Effector memory CD4-positive, alpha-beta T cell (primary cell): ENCODE measurements around the gene PTGS1.
"Not testable (repeated sequence)": the region's sequence is repeated elsewhere in the genome, so short reads cannot be mapped to it uniquely, and the experiment has no call there.

ENCODE experiments used
- DNase-seq, 3 donors: peaks; one replicate each; pipeline ENCODE4 v3.0.0-alpha.2; 2020
- H3K27ac ChIP-seq: 2 replicates; pipeline ENCODE4 v1.7.0; 2013; ENCODE audit warnings: mild to moderate bottlenecking, low read length, moderate library complexity; ENCODE audit not compliant: insufficient read depth, poor library complexity, severe bottlenecking
- H3K27me3 ChIP-seq: replicated peaks from 2 replicates; pipeline ENCODE4 v1.7.0; 2013; ENCODE audit warnings: mild to moderate bottlenecking, low read length; ENCODE audit not compliant: insufficient read depth, control insufficient read depth, poor library complexity, severe bottlenecking
- H3K36me3 ChIP-seq: 2 replicates; pipeline ENCODE4 v1.7.0; 2013; ENCODE audit warnings: mild to moderate bottlenecking, low read length, moderate library complexity; ENCODE audit not compliant: control insufficient read depth, insufficient read depth
- H3K4me1 ChIP-seq: 2 replicates; pipeline ENCODE4 v1.7.0; 2013; ENCODE audit warnings: low read length, mild to moderate bottlenecking; ENCODE audit not compliant: control insufficient read depth, insufficient read depth, poor library complexity, severe bottlenecking
- H3K4me3 ChIP-seq: 2 replicates; pipeline ENCODE4 v1.7.0; 2013; ENCODE audit warnings: low read length, low read depth, mild to moderate bottlenecking; ENCODE audit not compliant: insufficient read depth, poor library complexity, severe bottlenecking
- H3K9me3 ChIP-seq: 2 replicates; pipeline ENCODE4 v1.7.0; 2013; ENCODE audit warnings: mild to moderate bottlenecking, low read length, moderate library complexity; ENCODE audit not compliant: control insufficient read depth

Gene PTGS1

GRCh38 chr9:122406070-122406890 is 35.5 kb downstream of the PTGS1 start:
- no peak overlapping the region for H3K4me3 ChIP-seq
- no peaks in the 10 kb centered on the region for H3K27me3 ChIP-seq
- no peaks in the 10 kb centered on the region for H3K36me3 ChIP-seq
- no peak overlapping the region for H3K27ac ChIP-seq
- H3K4me1 ChIP-seq, result no peaks in the 10 kb centered on the region
- no peak for DNase-seq
- H3K9me3 ChIP-seq, result no peaks in the 10 kb centered on the region

- not testable (repeated sequence) for H3K36me3 ChIP-seq, H3K27me3 ChIP-seq, H3K4me3 ChIP-seq, H3K9me3 ChIP-seq, DNase-seq, H3K27ac ChIP-seq, H3K4me1 ChIP-seq
Observed at GRCh38 chr9:122414108-122414507, 43.3 kb downstream of the PTGS1 start.

- Histone ChIP-seq H3K4me3 (no peak overlapping the region), H3K27ac (no peak overlapping the region), H3K36me3 (no peaks in the 10 kb centered on the region), H3K27me3 (no peaks in the 10 kb centered on the region), H3K9me3 (no peaks in the 10 kb centered on the region), H3K4me1 (no peaks in the 10 kb centered on the region)
- DNase-seq, result no peak
Observed at GRCh38 chr9:122418016-122418415, 47.2 kb downstream of the PTGS1 start.

- H3K27ac ChIP-seq, result no peak overlapping the region
- DNase-seq, result no peak
- no peak overlapping the region for H3K4me3 ChIP-seq
- no peaks in the 10 kb centered on the region for H3K27me3 ChIP-seq
- H3K9me3 ChIP-seq, result no peaks in the 10 kb centered on the region
- no peaks in the 10 kb centered on the region for H3K4me1 ChIP-seq
- no peaks in the 10 kb centered on the region for H3K36me3 ChIP-seq
Observed at GRCh38 chr9:122420315-122420714, 49.5 kb downstream of the PTGS1 start.

GRCh38 chr9:122425087-122425486 is 54.3 kb downstream of the PTGS1 start:
- H3K27me3 ChIP-seq, result no peaks in the 10 kb centered on the region
- H3K4me1 ChIP-seq, result no peaks in the 10 kb centered on the region
- H3K36me3 ChIP-seq, result no peaks in the 10 kb centered on the region
- H3K4me3 ChIP-seq, result no peak overlapping the region
- H3K27ac ChIP-seq, result no peak overlapping the region
- no peak for DNase-seq
- H3K9me3 ChIP-seq, result no peaks in the 10 kb centered on the region

GRCh38 chr9:122426723-122427122 is 55.9 kb downstream of the PTGS1 start:
- H3K9me3 ChIP-seq, result no peaks in the 10 kb centered on the region
- H3K27ac ChIP-seq, result no peak overlapping the region
- H3K4me3 ChIP-seq, result no peak overlapping the region
- no peak for DNase-seq
- no peaks in the 10 kb centered on the region for H3K27me3 ChIP-seq
- H3K4me1 ChIP-seq, result no peaks in the 10 kb centered on the region
- no peaks in the 10 kb centered on the region for H3K36me3 ChIP-seq

GRCh38 chr9:122442568-122442967 is 71.7 kb downstream of the PTGS1 start:
- Histone ChIP-seq H3K4me3 (no peak overlapping the region), H3K9me3 (no peaks in the 10 kb centered on the region), H3K27ac (no peak overlapping the region), H3K27me3 (no peaks in the 10 kb centered on the region), H3K36me3 (no peaks in the 10 kb centered on the region), H3K4me1 (no peaks in the 10 kb centered on the region)
- DNase-seq, result no peak

GRCh38 chr9:122444041-122444733 is 73.4 kb downstream of the PTGS1 start:
- H3K4me3 ChIP-seq, result no peak overlapping the region
- no peaks in the 10 kb centered on the region for H3K36me3 ChIP-seq
- H3K27me3 ChIP-seq, result no peaks in the 10 kb centered on the region
- no peak for DNase-seq
- no peak overlapping the region for H3K27ac ChIP-seq
- H3K4me1 ChIP-seq, result no peaks in the 10 kb centered on the region
- H3K9me3 ChIP-seq, result no peaks in the 10 kb centered on the region
